Natural killer cell (primary cell): Measurements from ENCODE around the gene DYNC1LI1. TPM values are rescaled to one million over a fixed set of nuclear protein-coding genes. Genes with fewer than 3 reads are reported as not detected.
A peak's percentile ranks its signal among the peaks of the same experiment; 100 is the strongest.

Experiments
- ATAC-seq, 3 donors: fragments of 150-1000 bp in 2 of 3; fragments of 200-7000 bp in 1 of 3; cut with Tn5 transposase; 1 replicate in 1 of 3; 2 replicates in 2 of 3; pipeline ENCODE4 v1.10.0; 2021; ENCODE audit warnings: mild to moderate bottlenecking in 2 of 3, moderate library complexity in 2 of 3
- DNase-seq, 2 donors: peaks; one replicate each; pipeline versions ENCODE4 v3.0.0 to v3.0.0-alpha.2; 2013 to 2021; ENCODE audit warnings: mixed read lengths in 1 of 2
- H3K27ac ChIP-seq: one replicate; pipeline ENCODE4 v1.5.1; 2013; ENCODE audit warnings: mild to moderate bottlenecking, low read length
- H3K27me3 ChIP-seq: one replicate; pipeline ENCODE4 v1.6.1; 2013; ENCODE audit warnings: low read length; ENCODE audit not compliant: control insufficient read depth, insufficient read depth
- H3K36me3 ChIP-seq: one replicate; pipeline ENCODE4 v1.6.1; 2013; ENCODE audit warnings: low read length; ENCODE audit not compliant: control insufficient read depth, insufficient read depth
- H3K4me1 ChIP-seq: one replicate; pipeline ENCODE4 v1.6.1; 2013; ENCODE audit warnings: low read length; ENCODE audit not compliant: control insufficient read depth, insufficient read depth
- H3K4me3 ChIP-seq: one replicate; pipeline ENCODE4 v1.5.1; 2013; ENCODE audit warnings: low read length
- H3K9me3 ChIP-seq: one replicate; pipeline ENCODE4 v1.6.1; 2013; ENCODE audit warnings: low read length; ENCODE audit not compliant: control insufficient read depth, insufficient read depth
- H3K27ac Mint-ChIP-seq, 2 donors: one replicate each; pipeline ENCODE4 v1.8.0; 2022; ENCODE audit warnings: mild to moderate bottlenecking in 2 of 2, mixed read lengths in 2 of 2, moderate library complexity in 1 of 2
- H3K27me3 Mint-ChIP-seq, 2 donors: one replicate each; pipeline ENCODE4 v1.8.0; 2022; ENCODE audit warnings: low read depth in 2 of 2, mixed read lengths in 2 of 2
- H3K36me3 Mint-ChIP-seq: one replicate; pipeline ENCODE4 v1.8.0; 2022; ENCODE audit warnings: mixed read lengths
- H3K4me1 Mint-ChIP-seq, 2 donors: one replicate each; pipeline ENCODE4 v1.8.0; 2022; ENCODE audit warnings: mixed read lengths in 2 of 2
- H3K4me3 Mint-ChIP-seq: one replicate; pipeline ENCODE4 v1.8.0; 2022; ENCODE audit warnings: mild to moderate bottlenecking, moderate library complexity, mixed read lengths
- H3K9me3 Mint-ChIP-seq, 2 donors: one replicate each; pipeline ENCODE4 v1.8.0; 2022; ENCODE audit warnings: mixed read lengths in 2 of 2
- WGBS: methylation state at CpG from one replicate; pipeline ENCODE4 v1.1.7; 2013; ENCODE audit warnings: missing lambda C conversion rate; ENCODE audit not compliant: insufficient coverage; 5-methylcytosine and 5-hydroxymethylcytosine counted together
- intact Hi-C: fragments of 100-400 bp; cut with micrococcal nuclease; formaldehyde crosslinking; loops from one replicate; pipeline ENCODE4 v1.14.2; 2022
- total RNA-seq, 4 donors: library from RNA; stranded (reverse); fragments of 120-200 nt in 1 of 4; gene quantifications; one replicate each; pipeline versions ENCODE4 v1.2.3 to v1.2.4, GENCODE V29; 2013 to 2022
- TF ChIP-seq, protein P1 (sequence below): fragments of 200-600 bp; IDR thresholded peaks from one replicate; pipeline ENCODE4 v1.8.0; 2022; ENCODE audit warnings: antibody characterized with exemption

The DYNC1LI1 gene
- total RNA-seq, 3 donors from 2014 or later (not counting 1 experiment from before 2014, with no cell fraction given): 35.9 to 49.2 (median 39.9) TPM

- Histone ChIP-seq H3K4me1 (peaks cover 10% of the 10 kb centered on the region), H3K9me3 (no peaks in the 10 kb centered on the region), H3K27me3 (no peaks in the 10 kb centered on the region), H3K27ac (peak within 1 kb of the TSS; percentile 84), H3K36me3 (peaks cover 5% of the 10 kb centered on the region), H3K4me3 (peak within 1 kb of the TSS; percentile 62)
- DNase-seq (peak; percentile 70 to 89), ATAC-seq (peak; percentile 87 to 92 (median 89))
- Mint-ChIP-seq H3K27ac (peak within 1 kb of the TSS; percentile 84 to 92), H3K27me3 (no peaks in the 10 kb centered on the region), H3K4me1 (peaks cover 29 to 34% of the 10 kb centered on the region in 2 donors), H3K4me3 (peak within 1 kb of the TSS; percentile 90), H3K36me3 (no peaks in the 10 kb centered on the region), H3K9me3 (no peaks in the 10 kb centered on the region)
- TF ChIP-seq, protein P1, sequence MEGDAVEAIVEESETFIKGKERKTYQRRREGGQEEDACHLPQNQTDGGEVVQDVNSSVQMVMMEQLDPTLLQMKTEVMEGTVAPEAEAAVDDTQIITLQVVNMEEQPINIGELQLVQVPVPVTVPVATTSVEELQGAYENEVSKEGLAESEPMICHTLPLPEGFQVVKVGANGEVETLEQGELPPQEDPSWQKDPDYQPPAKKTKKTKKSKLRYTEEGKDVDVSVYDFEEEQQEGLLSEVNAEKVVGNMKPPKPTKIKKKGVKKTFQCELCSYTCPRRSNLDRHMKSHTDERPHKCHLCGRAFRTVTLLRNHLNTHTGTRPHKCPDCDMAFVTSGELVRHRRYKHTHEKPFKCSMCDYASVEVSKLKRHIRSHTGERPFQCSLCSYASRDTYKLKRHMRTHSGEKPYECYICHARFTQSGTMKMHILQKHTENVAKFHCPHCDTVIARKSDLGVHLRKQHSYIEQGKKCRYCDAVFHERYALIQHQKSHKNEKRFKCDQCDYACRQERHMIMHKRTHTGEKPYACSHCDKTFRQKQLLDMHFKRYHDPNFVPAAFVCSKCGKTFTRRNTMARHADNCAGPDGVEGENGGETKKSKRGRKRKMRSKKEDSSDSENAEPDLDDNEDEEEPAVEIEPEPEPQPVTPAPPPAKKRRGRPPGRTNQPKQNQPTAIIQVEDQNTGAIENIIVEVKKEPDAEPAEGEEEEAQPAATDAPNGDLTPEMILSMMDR: no peak
- intact Hi-C loops: loop anchor here (1.0 to 2.0 kb wide), 2 partner anchors 68 to 183 kb away; partner anchors contain the start of genes CNOT10 and DYNC1LI1
- WGBS: under 1% methylated on average over 60 of the region's 61 CpGs
These were observed 68.3 kb downstream of the DYNC1LI1 start, which contains the start of gene CMTM6 for GRCh38 chr3:32502118-32502945. Gene CMTM6 (minus strand): TSS chr3:32502852. CDS start chr3:32502745, 107 bp downstream.

DNA sequence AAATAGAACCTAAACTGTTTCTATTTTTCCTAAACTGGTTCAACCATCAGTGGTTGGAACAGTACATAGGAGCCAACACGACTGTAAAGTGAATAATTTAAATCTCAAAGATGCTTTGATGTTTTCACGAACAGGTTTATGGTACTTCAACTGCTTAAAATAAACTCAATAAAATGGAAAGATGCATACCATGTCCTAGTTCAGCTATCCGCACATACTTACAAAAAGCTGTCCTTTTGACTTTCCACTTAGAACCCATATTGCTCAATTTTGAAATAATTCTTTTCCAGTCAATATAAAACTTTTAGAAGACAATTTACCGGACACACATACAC lies 68.9 kb downstream of the DYNC1LI1 start:
- H3K4me1 Mint-ChIP-seq: peaks cover 32 to 36% of the 10 kb centered on the region in 2 donors
- no peaks in the 10 kb centered on the region for H3K27me3 Mint-ChIP-seq
- H3K27ac Mint-ChIP-seq: peak overlapping the region; percentile 84 to 92
- 0% methylated on average over 4 of the region's 4 CpGs for WGBS
- ATAC-seq: peak in 1 of 3 donors; percentile 0
- Histone ChIP-seq H3K27ac (peak overlapping the region; percentile 84), H3K27me3 (no peaks in the 10 kb centered on the region), H3K4me1 (peaks cover 10% of the 10 kb centered on the region), H3K9me3 (no peaks in the 10 kb centered on the region), H3K36me3 (peaks cover 5% of the 10 kb centered on the region), H3K4me3 (peak overlapping the region; percentile 62)
- H3K36me3 Mint-ChIP-seq: no peaks in the 10 kb centered on the region
- no peak for DNase-seq
- H3K4me3 Mint-ChIP-seq: peak overlapping the region; percentile 90
- H3K9me3 Mint-ChIP-seq: no peaks in the 10 kb centered on the region
- TF ChIP-seq, protein P1: no peak
- intact Hi-C loops: loop anchor here (1.0 to 2.0 kb wide), 2 partner anchors 69 to 184 kb away; partner anchors contain the start of genes CNOT10 and DYNC1LI1

- Histone ChIP-seq H3K27ac (peak overlapping the region; percentile 84), H3K27me3 (no peaks in the 10 kb centered on the region), H3K4me1 (peaks cover 10% of the 10 kb centered on the region), H3K4me3 (peak overlapping the region; percentile 62), H3K36me3 (peaks cover 5% of the 10 kb centered on the region), H3K9me3 (no peaks in the 10 kb centered on the region)
- ATAC-seq (no peak), DNase-seq (no peak)
- Mint-ChIP-seq H3K36me3 (no peaks in the 10 kb centered on the region), H3K4me3 (peak overlapping the region; percentile 90), H3K27me3 (no peaks in the 10 kb centered on the region), H3K4me1 (peaks cover 37 to 40% of the 10 kb centered on the region in 2 donors), H3K27ac (peak overlapping the region; percentile 84 to 92), H3K9me3 (no peaks in the 10 kb centered on the region)
- intact Hi-C loops: no loop called here
- TF ChIP-seq, protein P1: no peak
- WGBS: 77% methylated on average over 21 of the region's 25 CpGs
These were observed 69.5 kb downstream of the DYNC1LI1 start for GRCh38 chr3:32500880-32501782.
